Thoracic aorta (tissue), 2 donors: Measurements from ENCODE around the gene CGB7. TPM values are rescaled to one million over a fixed set of nuclear protein-coding genes. Genes with fewer than 3 reads are reported as not detected.

Experiments
- ATAC-seq: fragments of 150-250 bp; one replicate; pipeline ENCODE4 v1.8.0; 2017; ENCODE audit warnings: low read depth; ENCODE audit not compliant: insufficient number of reproducible peaks, low FRiP score
- DNase-seq: peaks from one replicate; pipeline ENCODE4 v3.0.0-alpha.2; 2020; ENCODE audit warnings: low spot score
- H3K27ac ChIP-seq, 2 donors: fragments of 200-600 bp; sonication (generic); 1 replicate in 1 of 2; 2 replicates in 1 of 2; pipeline ENCODE4 v1.5.1; 2016; ENCODE audit warnings: mild to moderate bottlenecking in 2 of 2, moderate library complexity in 2 of 2
- H3K27me3 ChIP-seq: fragments of 200-600 bp; sonication (generic); replicated peaks from 2 replicates; pipeline ENCODE4 v1.6.0; 2016; ENCODE audit warnings: mild to moderate bottlenecking; ENCODE audit not compliant: insufficient read depth
- H3K36me3 ChIP-seq: fragments of 200-600 bp; sonication (generic); one replicate; pipeline ENCODE4 v1.5.1; 2016
- H3K4me1 ChIP-seq, 2 donors: fragments of 200-600 bp; sonication (generic); 1 replicate in 1 of 2; 2 replicates in 1 of 2; pipeline versions ENCODE4 v1.5.1 to v1.6.0; 2016; ENCODE audit warnings: low read depth in 2 of 2, mild to moderate bottlenecking in 1 of 2; ENCODE audit not compliant: control insufficient read depth in 1 of 2
- H3K4me3 ChIP-seq: fragments of 200-600 bp; sonication (generic); 2 replicates; pipeline ENCODE4 v1.5.1; 2016; ENCODE audit warnings: mild to moderate bottlenecking
- H3K9me3 ChIP-seq: fragments of 200-600 bp; sonication (generic); 2 replicates; pipeline ENCODE4 v1.5.1; 2016
- total RNA-seq, 2 donors: library from RNA; depleted of rRNA; stranded (reverse); fragments of >200 nt; gene quantifications; one replicate each; pipeline versions ENCODE4 v1.1.0 to v1.2.3, GENCODE V29; 2016
- TF ChIP-seq, protein P1 (sequence below): fragments of 200-600 bp; sonication (generic); IDR thresholded peaks from one replicate; pipeline ENCODE4 v1.5.1; 2019; ENCODE audit warnings: antibody characterized with exemption

Gene CGB7
- not detected for total RNA-seq

DNA sequence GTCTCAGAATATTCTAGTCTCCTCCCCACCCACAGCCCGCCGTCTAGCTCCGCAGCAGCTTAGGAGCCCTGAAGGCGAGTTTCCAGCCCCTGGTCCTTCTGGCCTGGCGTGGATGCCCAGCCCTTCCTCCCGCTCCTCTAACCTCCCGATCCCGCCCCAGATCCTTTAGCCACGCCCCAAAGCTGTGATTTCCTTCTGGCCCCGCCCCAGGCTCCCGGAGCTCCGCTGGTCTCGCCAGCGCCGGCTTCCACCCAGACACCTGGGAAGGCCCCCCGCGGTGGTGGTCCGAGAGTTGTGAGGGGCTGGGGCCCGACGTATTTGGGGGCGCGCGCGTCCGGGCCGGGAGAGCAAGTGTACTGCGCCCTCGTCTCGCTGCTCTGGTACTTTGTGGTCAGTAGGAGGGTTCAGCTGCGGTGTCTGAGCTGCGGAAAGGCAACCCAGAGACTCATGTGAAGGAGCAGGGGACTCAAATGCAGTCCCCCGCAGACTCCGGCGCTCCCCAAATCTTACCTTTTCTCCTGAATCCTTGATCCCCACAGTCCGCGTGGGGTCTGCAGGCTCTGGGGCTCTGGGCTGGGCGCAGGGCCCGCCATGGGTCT is at the start of gene CGB7:
Gene CGB7, minus strand, starts transcription at position 114 of the 599 bp plus-strand sequence. CDS start 2,374 bp downstream, outside the sequence.
- no peak within 1 kb of the TSS for H3K27ac ChIP-seq
- no peaks in the 10 kb centered on the region for H3K36me3 ChIP-seq
- peak within 1 kb of the TSS; percentile 89 for H3K4me3 ChIP-seq
- no peak for ATAC-seq
- peak; percentile 22 for DNase-seq
- no peaks in the 10 kb centered on the region for H3K27me3 ChIP-seq
- peaks cover 3 to 18% of the 10 kb centered on the region in 2 donors for H3K4me1 ChIP-seq
- TF ChIP-seq, protein P1, sequence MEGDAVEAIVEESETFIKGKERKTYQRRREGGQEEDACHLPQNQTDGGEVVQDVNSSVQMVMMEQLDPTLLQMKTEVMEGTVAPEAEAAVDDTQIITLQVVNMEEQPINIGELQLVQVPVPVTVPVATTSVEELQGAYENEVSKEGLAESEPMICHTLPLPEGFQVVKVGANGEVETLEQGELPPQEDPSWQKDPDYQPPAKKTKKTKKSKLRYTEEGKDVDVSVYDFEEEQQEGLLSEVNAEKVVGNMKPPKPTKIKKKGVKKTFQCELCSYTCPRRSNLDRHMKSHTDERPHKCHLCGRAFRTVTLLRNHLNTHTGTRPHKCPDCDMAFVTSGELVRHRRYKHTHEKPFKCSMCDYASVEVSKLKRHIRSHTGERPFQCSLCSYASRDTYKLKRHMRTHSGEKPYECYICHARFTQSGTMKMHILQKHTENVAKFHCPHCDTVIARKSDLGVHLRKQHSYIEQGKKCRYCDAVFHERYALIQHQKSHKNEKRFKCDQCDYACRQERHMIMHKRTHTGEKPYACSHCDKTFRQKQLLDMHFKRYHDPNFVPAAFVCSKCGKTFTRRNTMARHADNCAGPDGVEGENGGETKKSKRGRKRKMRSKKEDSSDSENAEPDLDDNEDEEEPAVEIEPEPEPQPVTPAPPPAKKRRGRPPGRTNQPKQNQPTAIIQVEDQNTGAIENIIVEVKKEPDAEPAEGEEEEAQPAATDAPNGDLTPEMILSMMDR: no peak
- H3K9me3 ChIP-seq: no peaks in the 10 kb centered on the region

- peaks cover 6 to 17% of the 10 kb centered on the region in 2 donors for H3K4me1 ChIP-seq
- DNase-seq (no peak), ATAC-seq (no peak)
- no peak overlapping the region for H3K4me3 ChIP-seq
- TF ChIP-seq, protein P1: peak; percentile 68
- H3K27ac ChIP-seq: no peak overlapping the region
- peaks cover 51% of the 10 kb centered on the region for H3K36me3 ChIP-seq
- no peaks in the 10 kb centered on the region for H3K9me3 ChIP-seq
- no peaks in the 10 kb centered on the region for H3K27me3 ChIP-seq
Observed at GRCh38 chr19:49106648-49107135, 49.1 kb upstream of the CGB7 start.

- Histone ChIP-seq H3K27me3 (no peaks in the 10 kb centered on the region), H3K4me3 (no peak overlapping the region), H3K36me3 (peaks cover 73% of the 10 kb centered on the region), H3K27ac (no peak overlapping the region), H3K4me1 (no peaks in the 10 kb centered on the region), H3K9me3 (no peaks in the 10 kb centered on the region)
- ATAC-seq: no peak
- DNase-seq: no peak
- TF ChIP-seq, protein P1: no peak
Observed at GRCh38 chr19:49104229-49104864, 46.8 kb upstream of the CGB7 start.

DNA sequence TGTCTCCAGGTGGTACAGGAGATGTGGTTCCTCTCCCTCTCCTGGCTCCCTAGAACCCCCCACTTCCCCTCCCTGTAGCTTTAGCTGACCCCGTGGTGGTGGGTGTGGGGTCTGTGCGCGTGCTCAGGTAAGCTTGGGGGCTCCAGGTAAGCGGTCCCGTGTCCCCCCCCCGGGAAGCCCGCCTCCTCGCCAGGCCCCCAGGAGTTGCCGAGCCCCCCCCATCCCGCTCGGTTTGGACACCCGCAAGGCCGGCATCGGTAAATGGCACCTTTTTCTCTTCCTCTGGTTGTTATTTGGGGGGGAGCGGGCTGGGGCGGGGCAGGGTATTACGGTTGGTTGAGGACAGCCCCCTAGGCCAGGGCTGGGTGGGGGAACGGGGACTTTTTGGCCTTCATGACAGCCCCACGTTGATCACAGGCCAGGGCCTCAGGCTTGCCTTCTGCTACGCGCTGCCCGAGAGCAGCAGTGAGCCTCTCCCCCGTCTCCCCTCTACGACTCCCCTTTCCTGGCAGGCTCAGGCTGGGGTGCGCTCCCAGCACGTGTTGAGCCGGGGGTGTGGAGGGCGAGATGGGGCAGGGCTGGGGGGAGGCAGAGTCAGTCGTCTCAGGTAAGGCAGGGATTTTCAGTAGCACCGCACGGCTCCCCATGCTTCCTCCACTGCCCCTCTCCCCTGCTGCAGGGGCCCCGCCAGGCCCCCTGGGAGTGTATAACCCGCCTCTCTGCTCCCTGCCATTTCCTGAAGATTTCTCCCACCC is 46.0 kb upstream of the CGB7 start:
- Histone ChIP-seq H3K27me3 (no peaks in the 10 kb centered on the region), H3K9me3 (no peaks in the 10 kb centered on the region), H3K4me1 (no peaks in the 10 kb centered on the region), H3K4me3 (no peak overlapping the region), H3K36me3 (peaks cover 82% of the 10 kb centered on the region), H3K27ac (no peak overlapping the region)
- TF ChIP-seq, protein P1: no peak
- ATAC-seq (no peak), DNase-seq (no peak)

DNA sequence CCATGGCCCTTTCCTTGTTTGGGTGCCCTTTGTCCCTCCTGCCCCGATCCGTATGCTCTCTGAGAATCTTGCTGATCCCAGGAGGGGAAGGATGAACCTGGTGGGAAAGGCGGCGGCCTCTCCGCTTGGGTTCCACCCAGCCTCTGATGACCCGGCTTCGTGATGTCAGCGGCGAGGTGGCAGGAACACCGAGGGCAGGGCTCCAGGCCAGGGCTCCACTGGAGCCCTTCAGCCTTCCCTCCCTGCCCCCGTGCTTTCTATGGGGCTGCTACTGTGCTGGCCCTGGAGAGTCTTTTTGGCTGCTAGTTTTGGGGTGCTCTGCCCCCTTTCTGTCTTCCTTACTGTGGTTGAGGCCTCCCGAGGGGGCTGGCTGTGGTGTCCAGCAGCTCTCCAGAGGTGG is 44.8 kb upstream of the CGB7 start:
- TF ChIP-seq, protein P1: no peak
- DNase-seq (no peak), ATAC-seq (no peak)
- H3K4me3 ChIP-seq: no peak overlapping the region
- H3K9me3 ChIP-seq: no peaks in the 10 kb centered on the region
- no peaks in the 10 kb centered on the region for H3K27me3 ChIP-seq
- no peak overlapping the region for H3K27ac ChIP-seq
- no peaks in the 10 kb centered on the region for H3K4me1 ChIP-seq
- H3K36me3 ChIP-seq: peaks cover 80% of the 10 kb centered on the region
